GM21786 (cell line): ENCODE data around the gene PSAPL1.

ENCODE experiments used
- ATAC-seq: cut with Tn5 transposase; IDR thresholded peaks from one replicate; pipeline ENCODE4 v1.9.1; 2021; ENCODE audit not compliant: unreplicated experiment

Gene PSAPL1

DNA sequence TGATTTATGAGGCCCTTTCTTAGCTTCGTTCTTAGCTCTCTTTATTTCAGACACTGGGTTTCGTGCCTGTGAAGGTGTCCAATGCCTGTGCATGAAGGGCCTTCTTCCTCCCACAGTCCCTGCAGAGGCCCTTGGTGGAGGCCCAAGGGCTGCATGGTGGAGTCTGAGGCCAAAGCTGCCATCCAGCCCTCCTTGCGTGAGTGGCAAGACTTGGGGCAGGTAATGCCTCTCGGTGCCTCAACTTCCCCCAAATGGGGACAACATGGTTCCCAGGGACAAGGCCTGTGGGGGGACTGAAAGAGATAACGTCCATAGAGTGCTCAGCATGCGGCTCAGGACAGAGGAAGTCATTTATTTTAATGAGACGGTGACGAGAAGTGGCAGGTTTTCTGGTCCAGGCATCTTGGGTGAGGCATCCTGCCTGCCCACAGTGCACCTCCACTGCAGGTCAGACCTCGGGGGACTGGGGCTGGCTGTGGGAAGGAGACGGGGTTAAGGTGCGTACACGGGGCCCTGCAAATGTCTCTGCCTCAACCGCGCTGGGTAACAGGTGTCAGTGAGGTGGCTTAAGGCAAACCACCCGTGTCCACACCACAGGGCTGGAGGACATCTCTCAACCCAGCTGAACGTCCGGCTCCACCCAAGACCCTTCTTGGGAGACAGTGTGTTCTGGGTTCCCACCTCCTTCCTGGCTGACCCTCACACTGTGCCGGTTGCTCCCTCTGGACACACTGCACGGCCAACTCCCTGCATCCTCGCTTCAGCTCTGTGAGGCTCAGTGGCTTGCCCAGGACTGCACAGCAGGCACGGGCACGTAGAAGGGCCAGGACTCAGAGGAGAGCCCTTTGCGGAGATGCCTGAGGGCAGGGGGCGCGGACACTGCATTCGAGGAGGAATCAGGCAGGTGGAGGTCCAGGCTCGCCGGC, 50.5 kb downstream of the PSAPL1 start:
- no peak for ATAC-seq

DNA sequence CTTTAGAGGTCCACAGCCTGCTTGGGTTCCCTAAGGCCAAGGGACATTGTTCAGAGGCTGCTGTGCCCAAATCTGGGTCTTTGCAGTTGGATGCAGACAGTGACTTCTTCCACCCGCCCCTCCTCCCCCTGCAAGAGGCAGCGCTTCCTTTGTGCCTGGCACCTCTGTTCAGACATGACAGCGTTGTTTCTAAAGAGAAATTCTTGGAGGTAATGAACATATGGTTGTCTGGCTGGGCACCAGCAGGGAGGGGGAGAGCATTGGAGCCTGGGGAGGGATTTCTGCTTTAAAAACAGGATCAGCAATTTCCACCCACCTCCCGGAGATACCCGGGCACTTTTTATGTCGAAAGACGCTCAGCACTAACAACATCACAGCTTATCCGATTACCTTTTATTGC, 51.5 kb downstream of the PSAPL1 start:
- ATAC-seq = no peak

DNA sequence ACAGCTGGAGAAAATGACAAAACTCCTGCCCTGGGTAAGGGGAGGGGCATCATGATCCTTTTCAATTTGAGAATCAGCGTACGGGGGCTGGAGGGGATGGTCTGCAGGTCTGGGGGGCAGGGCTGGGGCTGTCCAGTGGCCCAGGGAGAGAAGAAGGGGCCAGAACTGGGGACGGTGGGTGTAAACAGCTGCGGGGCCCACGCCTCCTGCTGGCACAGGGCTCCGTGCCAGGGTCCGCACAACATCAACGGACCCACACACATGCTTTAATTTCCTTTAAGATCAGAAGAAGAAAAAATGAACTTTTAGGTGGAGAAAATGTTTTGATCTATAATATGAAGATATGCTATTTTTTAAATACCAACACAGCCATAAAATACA, 52.1 kb downstream of the PSAPL1 start:
- no peak for ATAC-seq

DNA sequence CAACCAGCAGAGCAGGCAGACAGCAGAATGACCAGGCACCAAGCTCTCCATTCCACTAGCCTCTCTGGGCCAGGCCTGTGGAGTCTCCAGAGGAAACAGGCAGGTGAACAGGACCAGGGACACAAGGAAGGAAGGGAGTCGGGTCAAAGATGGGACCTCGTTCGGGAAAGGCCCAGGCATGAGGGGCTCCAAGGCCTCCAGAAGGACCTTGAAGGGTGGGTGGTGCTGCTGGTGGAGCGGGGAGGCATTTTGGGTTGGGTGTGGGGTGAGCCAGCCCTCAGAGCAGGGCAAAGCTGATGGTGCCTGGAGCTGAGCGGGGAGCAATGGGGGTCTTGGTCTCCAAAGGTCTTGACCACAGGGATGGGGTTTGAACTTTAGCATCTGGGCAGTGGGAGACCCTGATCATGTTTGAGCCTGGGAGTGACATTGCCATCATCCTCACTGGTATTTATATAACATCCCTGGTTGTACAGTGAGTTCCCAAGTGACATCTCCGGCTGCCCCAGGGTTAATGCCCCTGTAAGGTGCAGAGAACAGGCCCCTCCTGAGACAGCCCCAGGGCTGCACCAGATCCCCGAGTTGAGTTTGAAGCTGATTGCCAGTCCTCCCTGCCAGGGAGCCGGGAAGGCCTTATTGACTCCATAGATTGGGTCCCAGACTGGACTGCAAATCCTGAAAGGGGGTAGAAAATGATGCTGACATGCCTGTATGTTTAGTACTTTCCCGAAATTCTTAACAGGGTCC, 52.7 kb downstream of the PSAPL1 start:
- no peak for ATAC-seq

DNA sequence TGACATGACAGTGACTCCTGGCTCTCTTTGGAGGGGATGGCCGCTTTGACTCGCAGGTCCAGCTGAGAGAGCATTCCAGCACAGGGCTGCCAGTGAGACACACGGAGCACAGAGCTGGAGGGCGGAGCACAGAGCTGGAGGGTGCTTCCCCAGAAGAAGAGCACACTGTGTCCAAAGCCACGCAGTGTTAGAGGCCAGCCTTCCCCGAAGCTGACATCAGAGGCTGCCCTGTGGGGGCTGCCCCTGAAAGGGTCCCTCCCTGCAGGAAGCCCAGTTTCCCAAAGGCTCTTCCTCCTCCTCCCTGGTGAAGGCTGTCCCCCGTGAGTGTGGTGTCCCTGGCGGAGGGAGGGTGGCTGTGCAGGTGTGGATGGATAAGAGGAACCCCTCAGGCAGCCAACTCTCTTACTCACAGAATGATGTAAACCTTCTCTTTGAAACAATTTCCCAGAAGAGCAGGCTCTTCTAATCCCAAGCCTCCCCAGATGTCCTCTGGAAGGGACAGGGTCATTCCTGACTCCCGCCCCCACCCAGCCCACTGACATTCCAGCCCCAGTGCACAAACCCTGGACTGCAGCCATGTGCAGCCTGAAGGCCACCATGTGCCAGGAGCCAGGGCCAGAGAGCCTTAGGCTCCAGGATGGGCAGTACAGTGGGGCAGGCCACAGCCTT, 53.4 kb downstream of the PSAPL1 start:
- no peak for ATAC-seq
